ENCODE data around the gene KCTD2.
"Not testable (repeated sequence)": the region's sequence is repeated elsewhere in the genome, so short reads cannot be mapped to it uniquely, and the experiment has no call there.

Gene KCTD2

GRCh38 chr17:75033346-75034235 is 13.4 kb upstream of the KCTD2 start:
- H3K4me1 Mint-ChIP-seq, result peaks cover 36% of the 10 kb centered on the region
- peaks cover 3% of the 10 kb centered on the region for H3K9me3 Mint-ChIP-seq
- ATAC-seq, result peak; percentile 68
- H3K4me3 Mint-ChIP-seq, result peak overlapping the region; percentile 88
- peaks cover 9% of the 10 kb centered on the region for H3K36me3 Mint-ChIP-seq
- peak overlapping the region; percentile 88 for H3K27ac Mint-ChIP-seq
- H3K27me3 Mint-ChIP-seq, result no peaks in the 10 kb centered on the region

DNA sequence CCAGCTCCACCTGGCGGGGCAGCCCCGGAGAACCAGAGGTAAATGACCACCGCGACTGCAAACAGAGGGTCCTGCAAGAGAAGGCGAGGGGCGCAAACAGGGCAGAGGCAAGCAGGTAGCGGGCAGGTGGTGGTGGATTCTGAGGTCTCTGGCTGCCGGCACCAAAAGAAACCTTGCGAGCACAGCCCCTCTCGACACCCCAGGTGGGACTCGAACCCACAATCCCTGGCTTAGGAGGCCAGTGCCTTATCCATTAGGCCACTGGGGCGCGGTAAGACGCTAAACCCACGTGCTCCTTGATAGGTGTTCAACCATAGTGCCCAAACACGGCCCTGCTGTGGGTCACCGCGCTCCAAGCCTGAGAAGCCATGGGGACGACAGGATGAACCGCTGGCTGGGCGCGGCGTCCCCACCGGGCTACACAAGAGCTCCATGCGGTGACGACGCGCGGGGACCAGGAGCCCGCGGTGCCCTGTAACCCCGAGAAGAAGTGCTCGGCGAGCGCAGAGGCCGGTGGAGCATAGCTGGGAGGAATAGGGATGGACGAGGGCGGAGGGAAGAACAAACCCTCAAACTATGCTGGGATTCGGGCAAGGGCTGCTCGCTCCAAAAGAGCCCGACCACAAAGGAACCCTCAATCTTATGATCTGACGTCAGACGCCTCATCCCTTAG is 12.7 kb upstream of the KCTD2 start:
- Mint-ChIP-seq H3K9me3 (peaks cover 3% of the 10 kb centered on the region), H3K4me1 (peaks cover 36% of the 10 kb centered on the region), H3K36me3 (peaks cover 15% of the 10 kb centered on the region), H3K4me3 (peak overlapping the region; percentile 88), H3K27me3 (no peaks in the 10 kb centered on the region), H3K27ac (peak overlapping the region; percentile 88)
- ATAC-seq, result peak; percentile 84

DNA sequence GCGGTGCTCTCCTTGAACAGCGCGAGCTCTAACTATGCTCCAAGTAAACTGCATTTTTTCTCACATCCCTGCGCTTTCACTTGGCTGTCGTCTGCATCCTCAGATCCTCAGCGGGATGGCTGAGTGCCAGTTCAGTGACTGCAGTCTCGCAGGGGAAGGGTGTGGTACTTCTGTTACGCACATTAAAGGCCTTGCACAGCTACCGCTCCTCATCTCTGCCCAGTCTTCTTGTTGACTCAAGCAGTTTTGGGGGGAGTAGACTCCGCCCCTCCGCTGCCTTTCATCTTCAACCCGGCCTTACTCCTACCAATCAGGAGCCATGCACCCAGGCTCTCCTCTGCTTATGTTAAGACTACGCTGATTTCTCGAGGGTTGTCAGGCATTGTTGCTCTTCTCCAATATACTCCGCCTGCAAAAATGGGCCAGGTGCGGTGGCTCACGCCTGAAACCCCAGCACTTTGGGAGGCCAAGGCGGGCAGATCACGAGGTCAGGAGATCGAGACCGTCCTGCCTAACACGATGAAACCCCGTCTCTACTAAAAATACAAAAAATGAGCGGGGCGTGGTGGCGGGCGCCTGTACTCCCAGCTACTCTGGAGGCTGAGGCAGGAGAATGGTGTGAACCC is 10.3 kb upstream of the KCTD2 start:
- H3K27ac Mint-ChIP-seq, result no peak overlapping the region
- H3K4me3 Mint-ChIP-seq, result no peak overlapping the region
- peaks cover 36% of the 10 kb centered on the region for H3K4me1 Mint-ChIP-seq
- H3K36me3 Mint-ChIP-seq, result peaks cover 37% of the 10 kb centered on the region
- no peaks in the 10 kb centered on the region for H3K27me3 Mint-ChIP-seq
- ATAC-seq, result no peak
- H3K9me3 Mint-ChIP-seq, result no peaks in the 10 kb centered on the region

GRCh38 chr17:75039238-75039637 is 7.8 kb upstream of the KCTD2 start:
- ATAC-seq, result no peak
- H3K27ac Mint-ChIP-seq, result no peak overlapping the region
- no peaks in the 10 kb centered on the region for H3K27me3 Mint-ChIP-seq
- no peaks in the 10 kb centered on the region for H3K9me3 Mint-ChIP-seq
- peaks cover 13% of the 10 kb centered on the region for H3K4me1 Mint-ChIP-seq
- H3K4me3 Mint-ChIP-seq, result no peak overlapping the region
- peaks cover 41% of the 10 kb centered on the region for H3K36me3 Mint-ChIP-seq

DNA sequence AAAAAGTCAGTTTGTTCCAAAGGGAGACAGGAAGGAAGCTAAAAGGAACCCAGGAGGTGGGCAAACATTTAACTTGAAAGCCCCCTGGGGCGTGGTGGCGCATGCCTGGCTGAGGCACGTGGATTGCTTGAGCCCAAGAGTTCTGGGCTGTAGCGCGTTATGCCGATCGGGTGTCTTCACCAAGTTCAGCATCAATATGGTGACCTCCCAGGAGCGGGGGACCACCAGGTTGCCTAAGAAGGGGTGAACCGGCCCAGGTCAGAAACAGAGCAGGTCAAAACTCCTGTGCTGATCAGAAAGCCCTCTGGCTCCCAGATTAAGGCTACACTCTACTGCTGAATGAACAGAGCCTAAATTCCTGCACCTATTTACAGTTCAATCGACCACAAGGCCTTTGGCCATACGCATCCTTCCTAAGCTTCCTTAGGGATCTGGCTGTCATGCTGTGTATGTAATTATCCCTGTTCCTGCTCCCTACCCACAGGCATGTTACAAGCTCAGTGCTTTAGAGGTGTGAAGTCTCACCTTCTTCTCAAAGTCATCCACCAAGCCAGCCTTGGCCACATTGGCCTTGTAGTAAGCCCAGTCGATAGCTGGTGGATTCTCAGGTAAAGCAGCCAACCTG is 5.3 kb upstream of the KCTD2 start:
- peaks cover 18% of the 10 kb centered on the region for H3K4me1 Mint-ChIP-seq
- H3K4me3 Mint-ChIP-seq, result no peak overlapping the region
- no peak for ATAC-seq
- no peak overlapping the region for H3K27ac Mint-ChIP-seq
- no peaks in the 10 kb centered on the region for H3K27me3 Mint-ChIP-seq
- H3K36me3 Mint-ChIP-seq, result peaks cover 40% of the 10 kb centered on the region
- H3K9me3 Mint-ChIP-seq, result no peaks in the 10 kb centered on the region

DNA sequence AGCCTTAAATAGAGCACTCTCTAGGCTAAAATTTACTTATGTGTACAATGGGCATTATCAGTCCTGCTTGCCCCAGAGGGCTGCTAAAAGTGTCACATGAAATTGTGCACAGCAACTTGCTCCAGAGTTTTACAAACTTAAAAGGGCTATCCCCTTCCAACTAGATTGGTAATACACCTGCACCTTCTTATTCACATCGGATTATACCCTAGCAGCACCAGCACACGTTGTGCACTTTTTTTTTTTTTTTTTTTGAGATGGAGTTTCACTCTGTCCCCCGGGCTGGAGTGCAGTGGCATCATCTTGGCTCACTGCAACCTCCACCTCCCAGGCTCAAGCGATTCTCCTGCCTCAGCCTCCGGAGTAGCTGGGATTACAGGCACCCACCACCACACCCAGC is 3.2 kb upstream of the KCTD2 start:
- not testable (repeated sequence) for H3K4me3 Mint-ChIP-seq, H3K27me3 Mint-ChIP-seq, H3K9me3 Mint-ChIP-seq, H3K27ac Mint-ChIP-seq, ATAC-seq
- Mint-ChIP-seq H3K36me3 (peaks cover 30% of the 10 kb centered on the region), H3K4me1 (peaks cover 32% of the 10 kb centered on the region)

GRCh38 chr17:75044716-75045115 is 2.3 kb upstream of the KCTD2 start:
- no peak overlapping the region for H3K4me3 Mint-ChIP-seq
- peaks cover 23% of the 10 kb centered on the region for H3K36me3 Mint-ChIP-seq
- H3K27ac Mint-ChIP-seq, result no peak overlapping the region
- H3K9me3 Mint-ChIP-seq, result no peaks in the 10 kb centered on the region
- ATAC-seq, result no peak
- H3K4me1 Mint-ChIP-seq, result peaks cover 32% of the 10 kb centered on the region
- H3K27me3 Mint-ChIP-seq, result no peaks in the 10 kb centered on the region

DNA sequence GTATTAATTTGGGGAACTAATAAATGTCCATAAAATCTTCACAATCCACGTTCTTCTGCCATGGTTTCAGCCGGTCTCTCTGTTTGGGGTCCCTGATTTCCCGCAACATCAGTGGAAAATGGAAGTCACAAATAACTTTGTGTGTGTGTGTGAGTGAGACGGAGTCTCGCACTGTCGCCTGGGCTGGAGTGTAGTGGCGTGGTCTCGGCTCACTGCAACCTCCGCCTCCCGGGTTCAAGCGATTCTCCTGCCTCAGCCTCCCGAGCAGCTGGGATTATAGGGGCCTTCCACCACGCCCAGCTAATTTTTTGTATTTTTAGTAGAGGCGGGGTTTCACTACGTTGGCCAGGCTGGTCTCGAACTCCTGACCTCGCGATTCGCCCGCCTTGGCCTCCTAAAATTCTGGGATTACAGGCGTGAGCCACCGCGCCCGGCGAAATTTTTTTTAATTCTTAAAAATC is 1.0 kb upstream of the KCTD2 start:
- not testable (repeated sequence) for ATAC-seq, H3K9me3 Mint-ChIP-seq, H3K27me3 Mint-ChIP-seq
- peak overlapping the region; percentile 95 for H3K27ac Mint-ChIP-seq
- H3K4me1 Mint-ChIP-seq, result peaks cover 32% of the 10 kb centered on the region
- H3K36me3 Mint-ChIP-seq, result peaks cover 11% of the 10 kb centered on the region
- H3K4me3 Mint-ChIP-seq, result peak overlapping the region; percentile 99

DNA sequence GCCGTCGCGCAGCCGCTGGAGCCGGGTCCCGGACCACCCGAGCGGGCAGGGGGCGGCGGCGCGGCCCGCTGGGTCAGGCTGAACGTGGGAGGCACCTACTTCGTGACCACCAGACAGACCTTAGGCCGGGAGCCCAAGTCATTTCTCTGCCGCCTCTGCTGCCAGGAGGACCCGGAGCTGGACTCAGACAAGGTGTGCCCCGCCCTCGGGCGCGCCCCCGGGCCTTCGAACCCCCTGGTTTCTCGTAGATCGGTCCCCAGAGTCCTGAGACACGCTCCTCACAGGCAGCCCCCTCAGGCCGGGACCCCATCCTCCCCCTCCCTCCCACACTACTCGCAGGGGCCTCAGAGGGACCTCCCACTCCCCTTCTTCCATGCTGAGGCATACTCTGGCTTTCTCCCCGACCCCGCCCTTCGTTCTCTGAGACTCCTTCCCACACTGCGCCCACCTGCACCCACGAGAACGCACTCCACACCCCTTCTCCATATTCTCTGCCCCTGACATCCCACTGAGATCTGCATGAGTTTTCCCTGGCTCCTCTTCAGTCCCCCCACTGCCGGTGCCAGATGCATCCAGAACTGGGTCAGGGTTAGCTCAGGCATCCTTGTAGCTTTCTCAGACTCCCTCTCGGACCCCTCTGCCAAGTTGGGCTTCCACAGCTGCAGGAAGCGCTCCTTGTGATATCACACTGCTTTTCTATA is 523 bp downstream of the KCTD2 start:
- peaks cover 12% of the 10 kb centered on the region for H3K36me3 Mint-ChIP-seq
- peak overlapping the region; percentile 96 for H3K4me3 Mint-ChIP-seq
- no peaks in the 10 kb centered on the region for H3K27me3 Mint-ChIP-seq
- peaks cover 37% of the 10 kb centered on the region for H3K4me1 Mint-ChIP-seq
- ATAC-seq, result no peak
- H3K9me3 Mint-ChIP-seq, result no peaks in the 10 kb centered on the region
- H3K27ac Mint-ChIP-seq, result peak overlapping the region; percentile 92

DNA sequence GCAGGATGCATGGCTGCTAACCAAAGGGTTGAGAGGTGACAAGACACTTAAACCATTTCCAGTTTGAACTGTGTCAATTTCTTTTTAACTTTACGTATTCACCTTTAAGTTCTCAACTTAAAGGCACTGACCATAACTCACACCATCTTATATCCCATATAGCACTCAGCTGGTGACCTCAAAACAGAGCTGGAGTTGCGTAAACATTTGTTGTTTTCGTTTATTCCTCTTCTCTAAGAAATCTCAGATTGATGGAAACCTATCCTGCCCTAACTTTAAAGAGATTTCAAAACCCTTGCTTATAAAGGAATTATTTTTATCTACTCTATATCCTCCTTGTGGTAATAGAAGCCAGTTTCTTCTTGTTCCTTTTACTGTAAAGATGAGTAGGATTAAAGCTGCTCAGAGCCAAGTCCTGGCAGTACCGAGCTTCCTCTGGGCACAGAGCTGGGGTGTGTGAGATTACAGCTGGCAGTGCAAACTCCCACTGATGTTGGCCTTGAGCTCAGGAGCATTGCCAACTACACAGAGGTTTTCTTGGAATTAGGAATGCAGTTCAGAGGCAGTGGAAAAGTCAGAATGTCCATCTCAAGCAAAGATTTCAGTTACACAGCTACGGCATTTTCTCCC is 1.3 kb downstream of the KCTD2 start:
- ATAC-seq, result no peak
- no peaks in the 10 kb centered on the region for H3K9me3 Mint-ChIP-seq

GRCh38 chr17:75049057-75049456 is 2.0 kb downstream of the KCTD2 start:
- peaks cover 25% of the 10 kb centered on the region for H3K36me3 Mint-ChIP-seq
- H3K27me3 Mint-ChIP-seq, result no peaks in the 10 kb centered on the region
- H3K4me1 Mint-ChIP-seq, result peaks cover 37% of the 10 kb centered on the region
- no peak for ATAC-seq
- H3K9me3 Mint-ChIP-seq, result no peaks in the 10 kb centered on the region
- no peak overlapping the region for H3K4me3 Mint-ChIP-seq
- H3K27ac Mint-ChIP-seq, result no peak overlapping the region

More for the DNA sequence above, 1.3 kb downstream of the KCTD2 start:
- Mint-ChIP-seq H3K27me3 (no peaks in the 10 kb centered on the region), H3K4me1 (peaks cover 37% of the 10 kb centered on the region), H3K36me3 (peaks cover 20% of the 10 kb centered on the region), H3K27ac (peak overlapping the region; percentile 92), H3K4me3 (peak overlapping the region; percentile 96)

GRCh38 chr17:75049706-75050105 is 2.7 kb downstream of the KCTD2 start:
- Mint-ChIP-seq H3K9me3 (no peaks in the 10 kb centered on the region), H3K36me3 (peaks cover 31% of the 10 kb centered on the region), H3K4me1 (peaks cover 35% of the 10 kb centered on the region), H3K4me3 (no peak overlapping the region), H3K27ac (no peak overlapping the region), H3K27me3 (no peaks in the 10 kb centered on the region)
- ATAC-seq, result no peak

DNA sequence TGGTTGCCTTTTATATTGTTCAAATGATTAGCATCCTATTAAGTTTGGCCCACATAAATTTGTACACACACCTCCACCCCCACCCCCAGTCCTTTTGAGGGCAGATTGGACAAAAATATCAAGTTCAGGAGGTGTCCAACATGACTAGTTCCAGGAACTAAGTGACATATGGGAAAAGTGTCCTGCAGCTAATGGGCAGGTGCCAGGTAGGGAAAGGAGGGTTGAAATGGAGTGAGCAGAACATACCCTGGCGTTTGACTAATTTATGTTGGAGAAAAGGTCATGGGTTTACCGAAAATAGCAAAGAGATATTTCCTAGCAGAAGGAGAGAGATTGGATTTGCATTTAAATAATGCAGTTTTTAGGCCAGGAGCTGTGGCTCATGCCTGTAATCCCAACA is 4.9 kb downstream of the KCTD2 start:
- H3K27me3 Mint-ChIP-seq, result no peaks in the 10 kb centered on the region
- ATAC-seq, result no peak
- no peaks in the 10 kb centered on the region for H3K9me3 Mint-ChIP-seq
- H3K27ac Mint-ChIP-seq, result no peak overlapping the region
- peaks cover 19% of the 10 kb centered on the region for H3K4me1 Mint-ChIP-seq
- no peak overlapping the region for H3K4me3 Mint-ChIP-seq
- peaks cover 32% of the 10 kb centered on the region for H3K36me3 Mint-ChIP-seq
